ENCODE results near the gene MMP28. TPM values are rescaled to one million over a fixed set of nuclear protein-coding genes. Genes with fewer than 3 reads are reported as not detected.

Gene MMP28
- total and polyA plus RNA-seq, 10 of the 15 experiments (the other 5 are each of a cell fraction or from before 2014, with no cell fraction given), result not detected

DNA sequence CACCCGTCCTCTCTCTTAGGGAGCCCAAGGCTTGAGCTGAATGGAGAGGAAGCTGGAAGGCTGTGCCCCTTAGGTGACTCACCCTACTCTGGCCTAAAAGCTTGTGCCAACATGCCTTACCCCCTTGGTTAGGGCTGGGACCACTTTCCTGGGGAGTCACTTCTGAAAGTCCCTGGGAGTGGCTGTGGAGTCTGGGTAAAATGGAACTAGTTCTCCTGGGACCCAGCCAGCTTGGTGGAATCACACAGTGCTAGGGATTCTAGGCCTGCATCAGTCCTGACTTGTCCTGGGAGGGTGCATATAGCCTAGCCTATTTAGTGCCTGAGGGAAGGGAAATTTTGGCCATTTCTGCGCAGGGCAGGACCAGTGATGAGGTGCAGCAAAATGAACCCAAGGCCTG is 10.5 kb downstream of the MMP28 start:
- Histone ChIP-seq H3K4me2 (ENCODE audit: control insufficient read depth, insufficient read depth) (no peak overlapping the region), H3K27me3 (replicated peaks in 1 of 2; ENCODE audit: control insufficient read depth in 2 of 2, insufficient read depth in 2 of 2, low read length in 1 of 2) (peaks cover 2 to 6% of the 10 kb centered on the region in 2 experiments; a peak in 2 of 4 replicates), H3K36me3 (ENCODE audit: control insufficient read depth in 2 of 2, insufficient read depth in 2 of 2, low read length in 1 of 2) (no peaks in the 10 kb centered on the region), H3K4me1 (ENCODE audit: control insufficient read depth, insufficient read depth, low read length) (no peaks in the 10 kb centered on the region), H2AFZ (ENCODE audit: control insufficient read depth, low read depth, low read length) (no peak overlapping the region), H3K9ac (ENCODE audit: control insufficient read depth, insufficient read depth, low read length) (no peak overlapping the region), H3K79me2 (ENCODE audit: control insufficient read depth, insufficient read depth, low read length) (no peaks in the 10 kb centered on the region), H4K20me1 (ENCODE audit: control insufficient read depth, insufficient read depth) (no peaks in the 10 kb centered on the region), H3K4me3 (no peak overlapping the region), H3K9me3 (replicated peaks; ENCODE audit: control insufficient read depth, insufficient read depth, low read length) (no peaks in the 10 kb centered on the region), H3K27ac (ENCODE audit: control insufficient read depth, insufficient read depth) (no peak overlapping the region)
- POLR2A ChIA-PET, result no interaction called here
- RAD21 ChIA-PET (ENCODE audit: unreplicated experiment), result no interaction called here
- SMC1A ChIA-PET (ENCODE audit: uncharacterized antibody, unreplicated experiment), result no interaction called here
- no peak for ATAC-seq
- TF ChIP-seq SMC3 (IDR thresholded peaks at IDR 0.05; ENCODE audit: borderline replicate concordance, low read length), result no peak
- no peak for TF ChIP-seq SUPT20H (IDR thresholded peaks at IDR 0.05; ENCODE audit: borderline replicate concordance, control insufficient read depth, low read depth, low read length)
- no peak for TF ChIP-seq NR2F1 (conservative IDR thresholded peaks at IDR 0.05)
- no peak for TF ChIP-seq CBX3 (IDR thresholded peaks at IDR 0.05; ENCODE audit: borderline replicate concordance, low read depth)
- TF ChIP-seq NRF1 (conservative IDR thresholded peaks at IDR 0.05; ENCODE audit: low read depth, low read length), result no peak
- TF ChIP-seq POLR2AphosphoS5 (IDR thresholded peaks at IDR 0.05; ENCODE audit: low read length), result no peak
- no peak for TF ChIP-seq ZBED1 (IDR thresholded peaks at IDR 0.05; ENCODE audit: borderline replicate concordance)
- CTCF ChIA-PET, result interaction anchor here (2.1 kb wide), 1 partner anchor 21 kb away, joined by 12 read pairs; no protein-coding TSS in a partner anchor
- no peak for DNase-seq (ENCODE audit: low read depth, low spot score)
- no peak for FAIRE-seq
- no TSS peak for BruUV-seq (replicated peaks)
- 86% methylated on average over 2 of the region's 2 CpGs for WGBS (ENCODE audit: insufficient coverage, insufficient replicate concordance, low lambda C conversion rate, missing lambda C conversion rate)
- in situ Hi-C loops (cut with MboI) (no loop called here), intact Hi-C loops (cut with micrococcal nuclease; ENCODE audit: unreplicated experiment) (no loop called here)

DNA sequence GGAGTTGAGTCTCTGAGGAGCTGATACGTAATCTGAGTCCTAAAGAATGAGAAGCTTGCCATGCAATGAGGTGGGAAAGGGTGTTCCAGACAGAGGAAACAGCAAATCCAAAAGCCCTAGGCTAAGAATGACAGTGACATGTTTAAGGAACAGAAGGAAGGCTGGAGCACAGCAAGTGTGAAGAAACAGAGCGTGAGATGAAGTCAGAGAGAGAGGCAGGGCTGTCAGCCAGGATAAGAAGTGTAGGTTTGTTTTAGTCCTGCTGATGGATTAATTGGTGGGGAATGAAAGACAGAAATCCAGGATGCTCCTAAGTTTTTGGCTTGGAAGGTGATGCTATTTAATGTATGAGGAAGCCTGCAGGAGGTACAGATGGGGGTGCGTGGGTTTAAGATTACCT is 14.5 kb downstream of the MMP28 start:
- no peaks in the 10 kb centered on the region for H3K4me1 ChIP-seq (ENCODE audit: control insufficient read depth, insufficient read depth, low read length)
- H3K9ac ChIP-seq (ENCODE audit: control insufficient read depth, insufficient read depth, low read length), result no peak overlapping the region
- ChIA-PET CTCF (interaction anchor here (1.2 to 2.8 kb wide), 3 partner anchors 10 to 24 kb away, joined by 3 to 9 read pairs (median 8); no protein-coding TSS in a partner anchor), RAD21 (ENCODE audit: unreplicated experiment) (no interaction called here), SMC1A (ENCODE audit: uncharacterized antibody, unreplicated experiment) (interaction anchor here (1.0 to 1.2 kb wide), 2 partner anchors 13 to 17 kb away, joined by 3 to 4 read pairs; no protein-coding TSS in a partner anchor), POLR2A (no interaction called here)
- FAIRE-seq, result no peak
- TF ChIP-seq MYB (IDR thresholded peaks at IDR 0.05; ENCODE audit: borderline replicate concordance, low read depth, low read length), result no peak
- no peak for TF ChIP-seq SMAD5 (IDR thresholded peaks at IDR 0.05; ENCODE audit: low read depth)
- TF ChIP-seq SREBF1 (IDR thresholded peaks at IDR 0.05; ENCODE audit: low read length), result no peak
- TF ChIP-seq, protein P1, sequence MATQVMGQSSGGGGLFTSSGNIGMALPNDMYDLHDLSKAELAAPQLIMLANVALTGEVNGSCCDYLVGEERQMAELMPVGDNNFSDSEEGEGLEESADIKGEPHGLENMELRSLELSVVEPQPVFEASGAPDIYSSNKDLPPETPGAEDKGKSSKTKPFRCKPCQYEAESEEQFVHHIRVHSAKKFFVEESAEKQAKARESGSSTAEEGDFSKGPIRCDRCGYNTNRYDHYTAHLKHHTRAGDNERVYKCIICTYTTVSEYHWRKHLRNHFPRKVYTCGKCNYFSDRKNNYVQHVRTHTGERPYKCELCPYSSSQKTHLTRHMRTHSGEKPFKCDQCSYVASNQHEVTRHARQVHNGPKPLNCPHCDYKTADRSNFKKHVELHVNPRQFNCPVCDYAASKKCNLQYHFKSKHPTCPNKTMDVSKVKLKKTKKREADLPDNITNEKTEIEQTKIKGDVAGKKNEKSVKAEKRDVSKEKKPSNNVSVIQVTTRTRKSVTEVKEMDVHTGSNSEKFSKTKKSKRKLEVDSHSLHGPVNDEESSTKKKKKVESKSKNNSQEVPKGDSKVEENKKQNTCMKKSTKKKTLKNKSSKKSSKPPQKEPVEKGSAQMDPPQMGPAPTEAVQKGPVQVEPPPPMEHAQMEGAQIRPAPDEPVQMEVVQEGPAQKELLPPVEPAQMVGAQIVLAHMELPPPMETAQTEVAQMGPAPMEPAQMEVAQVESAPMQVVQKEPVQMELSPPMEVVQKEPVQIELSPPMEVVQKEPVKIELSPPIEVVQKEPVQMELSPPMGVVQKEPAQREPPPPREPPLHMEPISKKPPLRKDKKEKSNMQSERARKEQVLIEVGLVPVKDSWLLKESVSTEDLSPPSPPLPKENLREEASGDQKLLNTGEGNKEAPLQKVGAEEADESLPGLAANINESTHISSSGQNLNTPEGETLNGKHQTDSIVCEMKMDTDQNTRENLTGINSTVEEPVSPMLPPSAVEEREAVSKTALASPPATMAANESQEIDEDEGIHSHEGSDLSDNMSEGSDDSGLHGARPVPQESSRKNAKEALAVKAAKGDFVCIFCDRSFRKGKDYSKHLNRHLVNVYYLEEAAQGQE (IDR thresholded peaks at IDR 0.05; ENCODE audit: low read depth, low read length), result no peak
- no peak for TF ChIP-seq ATF7 (IDR thresholded peaks at IDR 0.05; ENCODE audit: low read depth)
- TF ChIP-seq ESRRA (IDR thresholded peaks at IDR 0.05; ENCODE audit: low read length), result no peak
- no peak for TF ChIP-seq NR2F1 (conservative IDR thresholded peaks at IDR 0.05)
- no peak for TF ChIP-seq ZNF207 (IDR thresholded peaks at IDR 0.05; ENCODE audit: borderline replicate concordance)
- no peaks in the 10 kb centered on the region for H4K20me1 ChIP-seq (ENCODE audit: control insufficient read depth, insufficient read depth)
- intact Hi-C loops (cut with micrococcal nuclease; ENCODE audit: unreplicated experiment), result no loop called here
- no peak for DNase-seq (ENCODE audit: low read depth, low spot score)
- no peak overlapping the region for H3K4me3 ChIP-seq
- in situ Hi-C loops (cut with MboI), result no loop called here
- peaks cover 0 to 2% of the 10 kb centered on the region in 2 experiments; a peak in 2 of 4 replicates for H3K27me3 ChIP-seq (replicated peaks in 1 of 2; ENCODE audit: control insufficient read depth in 2 of 2, insufficient read depth in 2 of 2, low read length in 1 of 2)
- 36% methylated on average over 3 of the region's 3 CpGs for WGBS (ENCODE audit: insufficient coverage, insufficient replicate concordance, low lambda C conversion rate, missing lambda C conversion rate)
- H3K4me2 ChIP-seq (ENCODE audit: control insufficient read depth, insufficient read depth), result no peak overlapping the region
- H3K27ac ChIP-seq (ENCODE audit: control insufficient read depth, insufficient read depth), result no peak overlapping the region
- H2AFZ ChIP-seq (ENCODE audit: control insufficient read depth, low read depth, low read length), result no peak overlapping the region
- BruUV-seq (replicated peaks), result no TSS peak
- no peaks in the 10 kb centered on the region for H3K9me3 ChIP-seq (replicated peaks; ENCODE audit: control insufficient read depth, insufficient read depth, low read length)
- no peaks in the 10 kb centered on the region for H3K79me2 ChIP-seq (ENCODE audit: control insufficient read depth, insufficient read depth, low read length)
- no peaks in the 10 kb centered on the region for H3K36me3 ChIP-seq (ENCODE audit: control insufficient read depth in 2 of 2, insufficient read depth in 2 of 2, low read length in 1 of 2)
- ATAC-seq, result no peak
